GM19328 (cell line): Measurements from ENCODE around the gene KIAA1614.

Experiments
- ATAC-seq: cut with Tn5 transposase; IDR thresholded peaks from one replicate; pipeline ENCODE4 v1.9.1; 2021; ENCODE audit warnings: mild to moderate bottlenecking, moderate library complexity; ENCODE audit not compliant: unreplicated experiment

KIAA1614 gene

GRCh38 chr1:180994262-180994661 lies 81.6 kb downstream of the KIAA1614 start:
- ATAC-seq = no peak

GRCh38 chr1:180997843-180998504 lies 85.3 kb downstream of the KIAA1614 start:
- ATAC-seq = no peak
